Smooth muscle cell (in vitro differentiated cells): ENCODE measurements around the gene CCDC191. TPM values are rescaled to one million over a fixed set of nuclear protein-coding genes. Genes with fewer than 3 reads are reported as not detected.

ENCODE experiments used
- DNase-seq: peaks from one replicate; lab custom pipeline; 2025; ENCODE audit not compliant: unreplicated experiment; lab: John Stamatoyannopoulos, UW
- H2AFZ ChIP-seq: fragments of 200-600 bp; sonication (generic); 2 replicates; pipeline ENCODE4 v1.6.0; 2016; ENCODE audit warnings: antibody characterized with exemption, low read depth, mild to moderate bottlenecking
- H3F3A ChIP-seq: fragments of 200-600 bp; sonication (generic); 2 replicates; pipeline ENCODE4 v1.6.0; 2017; ENCODE audit warnings: antibody characterized with exemption, low read depth
- H3K27ac ChIP-seq: fragments of 200-600 bp; sonication (generic); 2 replicates; pipeline ENCODE4 v1.5.1; 2016; ENCODE audit warnings: low read depth, mild to moderate bottlenecking
- H3K27me3 ChIP-seq: fragments of 200-600 bp; sonication (generic); 2 replicates; pipeline ENCODE4 v1.6.1; 2016; ENCODE audit warnings: low read depth, mild to moderate bottlenecking
- H3K36me3 ChIP-seq: fragments of 200-600 bp; sonication (generic); 2 replicates; pipeline ENCODE4 v1.5.1; 2016; ENCODE audit warnings: low read depth
- H3K4me1 ChIP-seq: fragments of 200-600 bp; sonication (generic); 2 replicates; pipeline ENCODE4 v1.5.1; 2016; ENCODE audit warnings: low read depth
- H3K4me2 ChIP-seq: fragments of 200-600 bp; sonication (generic); 2 replicates; pipeline ENCODE4 v1.6.0; 2016; ENCODE audit warnings: mild to moderate bottlenecking
- H3K4me3 ChIP-seq: fragments of 200-600 bp; sonication (generic); 2 replicates; pipeline ENCODE4 v1.5.1; 2016; ENCODE audit warnings: mild to moderate bottlenecking
- H3K79me2 ChIP-seq: fragments of 200-600 bp; sonication (generic); 2 replicates; pipeline ENCODE4 v1.6.0; 2016; ENCODE audit warnings: low read depth, mild to moderate bottlenecking
- H3K9ac ChIP-seq: fragments of 200-600 bp; sonication (generic); 2 replicates; pipeline ENCODE4 v1.6.0; 2016; ENCODE audit warnings: low read depth
- H3K9me3 ChIP-seq: fragments of 200-600 bp; sonication (generic); replicated peaks from 2 replicates; pipeline ENCODE4 v1.5.1; 2016; ENCODE audit warnings: low read depth
- H4K20me1 ChIP-seq: fragments of 200-600 bp; sonication (generic); 2 replicates; pipeline ENCODE4 v1.6.0; 2016; ENCODE audit warnings: low read depth
- CTCF ChIP-seq: fragments of 200-600 bp; sonication (generic); IDR thresholded peaks from 2 replicates; pipeline ENCODE4 v1.5.1; 2017; ENCODE audit warnings: borderline replicate concordance, mild to moderate bottlenecking, antibody characterized with exemption; ENCODE audit not compliant: insufficient read depth, poor library complexity, severe bottlenecking
- WGBS: methylation state at CpG from one replicate; pipeline ENCODE4 v1.1.7; 2016; ENCODE audit warnings: low lambda C conversion rate; 5-methylcytosine and 5-hydroxymethylcytosine counted together
- polyA plus RNA-seq: library from polyadenylated mRNA; unstranded; fragments of >200 nt; fragmentation: Nextera tagmentation; extraction: Ambion mirVana; gene quantifications from 2 replicates; pipeline ENCODE4 v1.2.1, GENCODE V29; 2016
- total RNA-seq: library from RNA; depleted of rRNA; stranded (reverse); fragments of >200 nt; gene quantifications from 2 replicates; pipeline ENCODE4 v1.2.3, GENCODE V29; 2014

CCDC191 gene
- total and polyA plus RNA-seq, 2 experiments from 2014 or later, result 1.2 to 7.4 TPM

- 66% methylated on average over 4 of the region's 4 CpGs for WGBS
- H3K9ac ChIP-seq, result no peak overlapping the region
- no peaks in the 10 kb centered on the region for H3F3A ChIP-seq
- H3K27ac ChIP-seq, result no peak overlapping the region
- H2AFZ ChIP-seq, result no peak overlapping the region
- H3K4me3 ChIP-seq, result no peak overlapping the region
- H3K36me3 ChIP-seq, result no peaks in the 10 kb centered on the region
- no peaks in the 10 kb centered on the region for H3K27me3 ChIP-seq
- no peaks in the 10 kb centered on the region for H4K20me1 ChIP-seq
- H3K9me3 ChIP-seq, result no peaks in the 10 kb centered on the region
- no peak for DNase-seq
- no peaks in the 10 kb centered on the region for H3K4me1 ChIP-seq
- H3K4me2 ChIP-seq, result no peak overlapping the region
- no peaks in the 10 kb centered on the region for H3K79me2 ChIP-seq
- no peak for TF ChIP-seq CTCF
Observed at GRCh38 chr3:114022145-114022802, 34.1 kb downstream of the CCDC191 start.

- Histone ChIP-seq H3K79me2 (no peaks in the 10 kb centered on the region), H3K9me3 (no peaks in the 10 kb centered on the region), H3K4me2 (no peak overlapping the region), H3K4me3 (no peak overlapping the region), H4K20me1 (no peaks in the 10 kb centered on the region), H3K27ac (no peak overlapping the region), H2AFZ (no peak overlapping the region), H3K9ac (no peak overlapping the region), H3F3A (no peaks in the 10 kb centered on the region), H3K4me1 (no peaks in the 10 kb centered on the region), H3K36me3 (no peaks in the 10 kb centered on the region), H3K27me3 (no peaks in the 10 kb centered on the region)
- DNase-seq, result no peak
- TF ChIP-seq CTCF, result no peak
- 85% methylated on average over 2 of the region's 2 CpGs for WGBS
Observed at GRCh38 chr3:114020907-114021306, 35.4 kb downstream of the CCDC191 start.

- H3K4me2 ChIP-seq, result no peak overlapping the region
- no peak for TF ChIP-seq CTCF
- 94% methylated on average over 2 of the region's 2 CpGs for WGBS
- H3K79me2 ChIP-seq, result no peaks in the 10 kb centered on the region
- H3F3A ChIP-seq, result no peaks in the 10 kb centered on the region
- no peaks in the 10 kb centered on the region for H3K27me3 ChIP-seq
- no peak overlapping the region for H2AFZ ChIP-seq
- H3K4me1 ChIP-seq, result no peaks in the 10 kb centered on the region
- H3K27ac ChIP-seq, result no peak overlapping the region
- H4K20me1 ChIP-seq, result no peaks in the 10 kb centered on the region
- H3K9ac ChIP-seq, result no peak overlapping the region
- H3K36me3 ChIP-seq, result no peaks in the 10 kb centered on the region
- H3K9me3 ChIP-seq, result no peaks in the 10 kb centered on the region
- no peak for DNase-seq
- H3K4me3 ChIP-seq, result no peak overlapping the region
Observed at GRCh38 chr3:114019486-114019885, 36.8 kb downstream of the CCDC191 start.

- no peak for TF ChIP-seq CTCF
- DNase-seq, result no peak
Observed at GRCh38 chr3:114014211-114014610, 42.1 kb downstream of the CCDC191 start.

More at GRCh38 chr3:114014211-114014610, 42.1 kb downstream of the CCDC191 start:
- H3K36me3 ChIP-seq, result no peaks in the 10 kb centered on the region
- no peak overlapping the region for H3K4me3 ChIP-seq
- no peaks in the 10 kb centered on the region for H3K27me3 ChIP-seq
- H3K4me1 ChIP-seq, result no peaks in the 10 kb centered on the region
- H3K4me2 ChIP-seq, result no peak overlapping the region
- no peak overlapping the region for H3K27ac ChIP-seq
- H3K9ac ChIP-seq, result no peak overlapping the region
- WGBS, result 92% methylated on average over 7 of the region's 7 CpGs
- H3K9me3 ChIP-seq, result no peaks in the 10 kb centered on the region
- no peaks in the 10 kb centered on the region for H4K20me1 ChIP-seq
- H2AFZ ChIP-seq, result no peak overlapping the region
- no peaks in the 10 kb centered on the region for H3K79me2 ChIP-seq
- no peaks in the 10 kb centered on the region for H3F3A ChIP-seq
